Activated CD4-positive, alpha-beta T cell treated with anti-CD3 and anti-CD28 coated beads for 4 hours (primary cell): ENCODE measurements around the gene EIF2D.
A peak's percentile ranks its signal among the peaks of the same experiment; 100 is the strongest.
"Not testable (repeated sequence)": the region's sequence is repeated elsewhere in the genome, so short reads cannot be mapped to it uniquely, and the experiment has no call there.

Experiments
- DNase-seq, 2 donors: peaks; one replicate each; pipeline ENCODE4 v3.0.0-alpha.2; 2020

Gene EIF2D

DNA sequence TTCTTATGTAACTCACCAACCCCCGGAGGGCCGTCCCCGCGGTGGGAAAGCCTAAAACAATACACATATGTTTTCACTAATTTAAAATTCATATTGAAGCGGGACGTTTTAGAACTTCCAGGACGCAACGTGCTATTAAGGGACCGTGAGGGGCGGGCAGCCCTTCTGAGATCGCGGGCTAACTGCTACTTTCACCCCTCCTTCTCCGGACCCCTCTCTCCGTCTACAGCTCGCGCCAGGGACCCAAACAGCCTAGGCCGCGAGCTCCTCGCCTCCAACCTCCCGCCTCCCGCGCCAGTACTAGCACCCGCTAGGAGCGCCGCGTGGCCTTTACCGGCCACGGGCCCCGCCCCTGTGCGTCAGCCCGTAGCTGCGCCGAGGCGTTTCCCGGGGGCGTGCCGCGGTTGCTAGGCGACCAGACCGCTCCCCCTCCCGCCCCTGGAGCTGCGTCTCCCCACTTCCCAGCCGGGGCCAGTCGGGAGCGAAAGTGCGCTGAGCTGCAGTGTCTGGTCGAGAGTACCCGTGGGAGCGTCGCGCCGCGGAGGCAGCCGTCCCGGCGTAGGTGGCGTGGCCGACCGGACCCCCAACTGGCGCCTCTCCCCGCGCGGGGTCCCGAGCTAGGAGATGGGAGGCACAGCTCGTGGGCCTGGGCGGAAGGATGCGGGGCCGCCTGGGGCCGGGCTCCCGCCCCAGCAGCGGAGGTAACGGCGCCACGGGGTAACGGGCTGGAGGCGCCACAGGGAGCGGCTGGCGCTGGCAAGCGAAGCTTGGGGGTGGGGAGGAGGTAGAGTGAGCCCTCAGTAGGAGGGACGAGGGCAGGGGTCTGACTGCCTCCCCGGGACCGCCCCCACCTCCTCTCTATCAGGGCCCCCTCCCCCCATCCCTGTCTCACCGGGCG is 23.1 kb upstream of the EIF2D start, which contains the start of gene DYRK3:
TSS of gene DYRK3 (plus strand) at position 457 of the 898 bp plus-strand sequence. CDS start at position 625, 168 bp downstream.
- DNase-seq = peak; percentile 90 to 92

DNA sequence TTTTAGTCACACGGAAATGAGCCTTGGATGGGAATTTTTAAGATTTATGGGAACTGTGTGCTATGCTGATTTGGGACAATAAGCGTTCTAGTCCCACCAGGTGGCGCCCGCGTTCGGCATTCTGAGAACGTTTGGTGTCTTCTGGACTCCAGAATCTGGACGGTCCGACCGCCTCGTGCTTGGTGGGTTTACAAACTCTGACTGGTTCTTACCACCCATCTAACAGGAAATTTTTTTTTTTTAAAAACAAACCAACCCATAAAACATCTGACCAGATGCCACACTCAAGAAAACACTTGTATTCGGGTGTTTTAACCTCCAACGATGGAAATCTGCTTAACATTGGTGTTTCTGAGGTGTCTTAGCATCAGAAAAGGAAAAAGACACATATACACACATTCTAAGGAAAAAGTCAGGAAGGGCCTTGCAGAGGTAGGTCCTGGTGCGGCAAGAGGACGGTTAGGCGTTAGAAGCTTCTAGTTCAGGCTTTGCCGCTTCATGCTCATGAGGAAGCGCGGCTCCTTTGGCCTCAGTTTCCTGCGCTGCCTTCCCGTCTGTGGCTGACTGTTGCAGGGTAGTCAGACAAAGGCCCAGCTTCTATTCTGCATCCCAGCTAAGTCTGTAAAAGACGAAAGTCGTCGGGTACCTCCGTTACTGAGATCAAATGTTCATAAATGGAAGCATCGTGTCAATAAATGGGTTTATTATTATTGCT is 22.3 kb upstream of the EIF2D start:
- peak; percentile 74 to 76 for DNase-seq

DNA sequence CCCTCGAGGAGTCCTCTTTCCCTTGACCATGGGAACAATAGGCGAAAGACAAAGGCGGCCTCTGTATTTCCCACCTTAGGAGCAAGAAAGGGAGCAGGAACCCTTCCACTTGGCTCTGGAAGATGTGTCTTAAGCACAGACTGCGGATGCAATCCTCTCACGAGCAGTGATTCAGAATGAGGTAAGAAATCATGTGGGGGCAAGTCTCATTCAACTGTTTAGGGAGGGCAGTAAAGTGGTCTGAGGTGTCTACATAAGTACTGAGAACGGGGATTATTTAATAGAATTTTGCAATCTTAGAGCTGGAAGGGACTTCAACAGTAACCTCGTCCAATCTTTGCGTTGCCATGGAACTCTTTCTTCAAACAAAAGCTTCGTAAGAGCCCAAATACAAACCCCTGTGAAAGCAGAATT is 21.4 kb upstream of the EIF2D start:
- DNase-seq = no peak

GRCh38 chr1:206631085-206631509 is 18.8 kb upstream of the EIF2D start:
- peak in 1 of 2 donors; percentile 10 for DNase-seq

DNA sequence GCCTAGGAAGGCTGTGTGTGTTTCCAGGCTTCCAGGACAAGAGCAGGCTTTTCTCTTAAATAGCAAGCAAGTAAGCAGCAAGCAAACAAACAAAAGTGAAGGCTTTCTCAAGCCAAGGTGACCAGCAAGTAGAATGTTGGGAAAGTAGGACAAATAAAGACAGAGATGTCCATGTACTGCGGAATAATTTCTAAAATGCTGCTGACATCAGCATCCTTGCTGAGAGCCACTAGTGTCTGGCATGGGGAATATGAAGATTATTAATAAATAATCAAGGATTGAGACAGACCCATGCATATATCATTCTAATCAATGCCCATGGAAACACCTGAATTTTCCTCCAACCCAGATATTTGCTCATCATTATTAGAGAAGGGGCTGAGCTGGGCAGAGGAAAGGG is 16.7 kb upstream of the EIF2D start:
- DNase-seq = no peak

GRCh38 chr1:206626396-206626795 is 14.1 kb upstream of the EIF2D start:
- DNase-seq = not testable (repeated sequence)

- DNase-seq = no peak
Observed at GRCh38 chr1:206609229-206609991, 2.9 kb downstream of the EIF2D start.

DNA sequence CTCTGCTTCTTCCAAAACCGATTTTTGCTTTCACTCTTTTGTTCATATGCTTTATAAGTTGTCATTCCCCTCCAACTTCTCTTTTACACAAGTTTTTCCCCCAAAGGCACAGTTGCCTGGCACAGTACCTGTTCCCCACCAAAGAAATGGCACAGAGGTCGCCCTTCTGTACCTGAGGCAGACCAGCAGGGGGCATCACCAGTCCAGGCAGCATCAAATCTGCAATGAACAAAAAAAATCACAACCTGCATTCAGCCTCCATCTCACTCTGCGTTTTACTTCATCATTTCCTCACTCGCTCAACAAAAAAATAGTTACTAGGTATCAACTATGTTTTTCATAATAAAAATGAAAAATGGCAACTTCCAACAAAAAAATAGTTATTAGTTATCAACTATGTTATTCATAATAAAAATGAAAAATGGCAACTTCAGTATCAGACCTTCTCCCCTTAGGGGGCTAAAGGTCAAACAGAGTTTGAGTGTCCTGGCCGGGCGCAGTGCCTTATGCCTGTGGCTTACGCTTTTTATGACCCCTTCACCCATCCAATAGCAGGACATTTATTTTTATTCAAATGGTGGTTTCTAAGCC is 4.1 kb downstream of the EIF2D start:
- peak; percentile 59 to 65 for DNase-seq

- no peak for DNase-seq
Observed at GRCh38 chr1:206606867-206607266, 5.4 kb downstream of the EIF2D start.

- no peak for DNase-seq
Observed at GRCh38 chr1:206604861-206605260, 7.4 kb downstream of the EIF2D start.

- DNase-seq = no peak
Observed at GRCh38 chr1:206600527-206600926, 11.7 kb downstream of the EIF2D start.

- DNase-seq = no peak
Observed at GRCh38 chr1:206596319-206596666, 16.0 kb downstream of the EIF2D start.

DNA sequence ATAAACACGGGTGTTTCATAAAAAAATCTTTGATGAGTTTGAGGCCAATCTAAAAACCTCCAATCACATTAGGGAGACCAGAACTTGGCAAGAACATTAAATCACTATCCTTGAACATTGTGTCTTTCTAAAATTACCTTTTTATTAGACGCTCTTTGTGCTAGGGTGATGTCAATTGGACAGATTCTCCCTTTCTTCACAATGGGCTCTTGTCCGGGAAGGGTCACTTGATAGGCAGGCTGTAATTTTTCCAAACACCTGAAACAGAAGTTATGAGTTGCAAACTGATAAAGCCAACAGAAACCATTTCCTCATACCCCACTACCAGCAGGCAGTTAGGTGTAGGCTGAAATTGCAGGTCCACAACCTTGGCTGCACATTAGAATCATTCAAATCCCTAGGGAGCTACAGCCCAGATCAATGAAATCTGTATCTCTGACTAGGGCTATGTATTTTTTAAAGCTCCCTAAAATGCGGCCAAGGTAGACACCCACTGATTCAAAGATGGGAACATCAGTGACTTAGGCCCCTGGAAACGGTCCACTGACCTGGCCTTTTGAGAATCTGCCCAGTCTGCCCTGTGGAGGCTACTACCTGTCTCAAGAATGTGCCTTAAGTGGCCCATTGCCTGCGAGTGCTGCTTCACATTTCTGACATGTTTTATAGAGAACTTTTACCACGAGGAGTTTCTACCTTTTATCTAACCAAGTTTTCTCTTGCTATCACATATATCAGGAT is 16.5 kb downstream of the EIF2D start:
- no peak for DNase-seq

DNA sequence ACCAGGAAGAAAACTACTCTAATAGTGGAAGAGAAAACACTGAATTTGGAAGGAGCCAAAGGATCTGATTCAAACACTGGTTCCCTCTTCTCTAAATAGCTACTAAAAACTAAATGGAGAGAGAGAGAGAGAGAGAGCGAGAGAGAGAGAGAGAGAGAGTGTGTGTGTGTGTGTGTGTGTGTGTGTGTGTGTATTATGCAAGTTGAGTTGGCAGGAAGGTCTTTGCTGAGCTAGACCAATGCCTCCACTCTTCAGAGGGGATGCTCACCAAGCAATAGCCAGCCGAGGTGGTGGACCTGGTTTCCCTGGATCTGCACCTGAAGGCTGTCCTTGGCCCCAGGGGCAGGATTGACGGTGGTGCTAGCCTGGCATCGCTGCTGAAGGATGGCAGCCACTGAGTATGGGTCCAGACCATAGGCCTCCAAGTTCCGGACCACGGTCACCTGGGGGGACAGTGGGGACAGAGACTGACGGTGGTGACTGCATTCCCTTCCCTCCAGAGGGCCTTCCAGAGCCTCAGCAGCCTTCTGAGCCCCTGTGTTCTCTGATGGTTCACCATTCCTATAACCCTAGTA is 18.8 kb downstream of the EIF2D start:
- no peak for DNase-seq

DNA sequence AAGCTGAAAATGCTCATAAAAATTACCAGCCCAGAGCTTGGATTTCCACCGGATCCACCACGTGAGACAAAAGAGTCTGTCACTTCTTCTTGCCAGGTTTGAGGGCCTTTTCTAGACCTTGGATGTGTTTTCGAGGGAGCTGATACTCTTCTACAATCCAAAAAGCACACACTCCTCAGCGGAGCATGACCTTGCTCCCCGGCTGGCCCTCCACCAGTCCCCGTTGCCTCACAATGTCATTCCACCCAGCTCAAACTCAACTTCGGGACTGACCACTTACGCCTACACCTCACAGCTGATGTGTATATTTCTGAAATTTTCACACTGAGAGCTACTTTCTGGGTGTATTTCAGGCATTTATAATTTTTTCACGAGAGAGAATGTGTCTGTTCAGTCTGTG is 20.6 kb downstream of the EIF2D start:
- no peak for DNase-seq

DNA sequence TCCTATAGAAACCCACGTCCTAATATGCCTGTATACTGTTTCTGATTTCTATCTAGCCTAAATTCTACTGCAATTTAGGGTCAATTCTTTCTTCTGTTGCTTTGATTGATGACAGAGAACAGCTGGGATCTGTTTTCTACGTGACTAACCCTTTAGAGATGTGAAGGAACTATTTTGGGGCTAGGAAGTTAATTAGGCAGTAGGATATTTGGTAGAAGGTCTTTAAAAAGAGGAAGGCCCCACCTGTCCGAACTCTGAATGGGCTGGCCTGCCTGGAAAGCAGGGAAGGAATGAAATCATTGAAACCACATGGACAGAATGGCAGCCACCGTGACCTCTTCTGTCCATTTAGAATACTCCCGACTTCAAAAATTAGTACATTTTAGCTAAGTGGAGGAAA is 21.0 kb downstream of the EIF2D start:
- no peak for DNase-seq

GRCh38 chr1:206590025-206590758 is 22.1 kb downstream of the EIF2D start:
- DNase-seq = peak; percentile 71 to 77

- DNase-seq = no peak
Observed at GRCh38 chr1:206589206-206589605, 23.1 kb downstream of the EIF2D start.

DNA sequence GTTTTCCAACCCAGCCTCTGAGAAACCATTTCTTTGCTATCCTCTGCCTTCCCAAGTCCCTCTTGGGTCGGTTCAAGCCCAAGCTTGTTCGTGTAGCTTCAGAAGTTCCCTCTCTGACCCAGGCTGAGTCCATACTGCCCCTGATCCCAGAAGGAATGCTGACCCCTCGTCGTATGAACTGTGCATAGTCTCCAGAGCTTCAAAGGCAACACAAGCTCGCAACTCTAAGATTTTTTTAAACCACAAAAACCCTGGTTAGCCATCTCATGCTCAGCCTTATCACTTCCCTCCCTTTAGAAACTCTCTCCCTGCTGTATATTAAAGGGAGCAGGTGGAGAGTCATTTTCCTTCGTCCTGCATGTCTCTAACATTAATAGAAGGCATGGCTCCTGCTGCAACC is 23.8 kb downstream of the EIF2D start:
- no peak for DNase-seq

DNA sequence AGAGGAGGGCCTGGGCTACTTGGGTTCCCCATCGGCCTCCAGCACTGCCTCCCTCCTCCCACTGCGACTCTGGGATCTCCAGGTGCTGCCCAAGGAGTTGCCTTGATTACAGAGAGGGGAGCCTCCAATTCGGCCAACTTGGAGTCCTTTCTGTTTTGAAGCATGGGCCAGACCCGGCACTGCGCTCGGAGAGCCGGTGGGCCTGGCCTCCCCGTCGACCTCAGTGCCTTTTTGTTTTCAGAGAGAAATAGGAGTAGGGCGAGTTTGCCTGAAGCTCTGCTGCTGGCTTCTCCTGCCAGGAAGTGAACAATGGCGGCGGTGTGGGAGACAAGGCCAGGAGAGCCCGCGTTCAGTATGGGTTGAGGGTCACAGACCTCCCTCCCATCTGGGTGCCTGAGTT is 24.4 kb downstream of the EIF2D start:
- DNase-seq = no peak
